ENCODE measurements around the gene RBM15.

Gene RBM15

DNA sequence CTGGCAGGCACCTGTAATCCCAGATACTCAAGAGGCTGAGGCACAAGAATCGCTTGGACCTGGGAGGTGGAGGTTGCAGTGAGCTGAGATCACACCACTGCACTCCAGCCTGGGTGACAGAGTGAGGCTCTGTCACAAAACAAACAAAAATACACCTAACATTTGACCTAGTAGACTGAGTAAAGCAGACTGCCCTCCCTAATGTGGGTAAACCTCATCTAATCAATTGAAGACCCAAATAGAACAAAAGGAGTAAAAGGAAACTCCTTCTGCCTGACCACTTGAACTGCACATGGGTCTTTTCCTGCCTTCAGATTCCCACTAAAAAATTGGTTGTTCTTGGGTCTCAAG, 19.0 kb upstream of the RBM15 start:
- DNase-seq: no peak

DNA sequence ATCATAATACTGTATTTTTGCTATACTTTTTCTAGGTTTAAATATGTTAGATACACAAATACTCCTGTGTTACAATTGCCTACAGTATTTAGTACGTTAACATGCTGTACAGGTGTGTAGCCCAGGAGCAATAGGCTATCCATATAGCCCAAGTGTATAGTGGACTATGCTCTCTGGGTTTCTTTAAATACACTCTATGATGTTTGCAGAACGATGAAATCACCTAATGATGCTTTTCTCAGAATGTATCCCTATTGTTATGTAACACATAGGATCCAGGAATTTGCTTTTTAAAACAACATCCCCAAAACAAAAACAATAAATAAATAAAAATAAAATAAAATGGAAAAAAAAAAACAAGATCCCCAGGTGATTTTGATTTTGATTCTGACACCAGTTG, 18.1 kb upstream of the RBM15 start:
- DNase-seq: no peak

DNA sequence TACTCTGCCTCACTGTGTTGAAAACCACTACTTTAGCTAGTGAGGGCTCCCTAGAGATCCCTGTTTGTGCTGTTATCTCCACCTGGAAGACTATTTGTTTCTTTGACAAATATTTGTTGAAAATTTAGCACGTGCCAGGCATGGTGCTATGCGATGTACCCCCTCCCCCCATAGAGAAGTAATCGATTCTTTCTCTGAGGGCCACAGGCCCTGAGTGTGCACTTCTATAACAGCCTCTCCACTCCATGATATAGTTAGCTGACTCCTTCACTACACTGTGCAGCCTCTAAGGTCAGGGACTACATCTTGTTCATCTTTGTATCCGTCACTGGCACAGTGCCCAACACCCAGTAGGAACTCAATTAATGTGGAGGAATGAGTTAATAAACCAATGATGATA, 17.3 kb upstream of the RBM15 start:
- no peak for DNase-seq

DNA sequence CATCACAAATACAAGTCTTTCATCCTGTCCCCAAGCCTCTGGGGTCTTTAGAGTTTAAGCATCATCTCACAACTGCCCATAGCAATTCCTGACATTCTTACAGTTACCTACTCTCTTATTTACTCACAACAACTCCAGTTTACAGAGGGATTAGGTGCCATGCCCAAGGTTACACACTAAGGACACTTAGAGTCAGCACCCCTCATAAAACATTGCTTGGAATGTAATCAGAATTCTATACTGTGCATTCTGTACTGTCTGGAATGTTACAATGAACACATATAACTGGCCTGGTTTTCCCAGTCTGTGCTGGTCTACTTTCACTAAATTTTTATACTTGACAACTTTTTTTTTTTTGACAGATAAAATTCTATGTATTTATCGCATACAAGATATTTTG, 14.5 kb upstream of the RBM15 start:
- no peak for DNase-seq

DNA sequence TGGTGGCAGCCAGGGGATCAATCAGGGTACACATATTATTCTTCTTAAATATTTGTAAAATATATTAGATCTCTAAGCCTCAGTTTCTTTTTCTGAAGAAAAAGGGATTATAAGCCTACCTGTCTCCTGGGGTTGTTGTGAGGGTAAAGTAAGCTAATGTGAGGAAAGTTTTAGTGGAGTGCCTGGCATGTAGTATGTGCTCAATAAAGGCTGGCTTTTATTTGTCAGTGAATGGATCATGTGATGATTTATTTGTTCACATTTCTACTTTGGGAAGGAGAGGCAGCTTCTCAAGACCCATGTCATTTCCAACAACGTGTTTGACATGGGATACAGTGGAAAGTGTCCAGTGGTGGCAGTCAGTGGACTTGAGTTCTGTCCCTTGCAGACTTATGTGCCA, 12.4 kb upstream of the RBM15 start:
- DNase-seq: no peak

DNA sequence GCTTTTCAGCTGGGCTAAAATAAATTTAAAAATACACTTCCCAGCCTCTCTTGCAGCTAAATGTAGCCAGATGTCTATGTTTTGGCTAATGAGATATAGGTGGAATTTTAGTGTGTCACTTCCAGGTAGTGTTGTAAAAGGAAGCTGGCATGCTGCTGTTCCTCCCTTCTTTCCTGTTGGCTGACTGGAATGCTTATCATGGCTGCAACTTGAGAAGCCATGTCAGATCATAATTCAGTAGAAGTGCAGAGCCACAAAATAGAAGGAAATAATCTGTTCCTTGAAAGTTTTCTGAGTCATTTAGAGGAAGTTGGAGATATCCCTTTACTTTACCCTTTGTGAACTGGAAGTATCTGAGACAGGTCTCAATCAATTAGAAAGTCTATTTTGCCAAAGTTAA, 10.9 kb upstream of the RBM15 start:
- no peak for DNase-seq

DNA sequence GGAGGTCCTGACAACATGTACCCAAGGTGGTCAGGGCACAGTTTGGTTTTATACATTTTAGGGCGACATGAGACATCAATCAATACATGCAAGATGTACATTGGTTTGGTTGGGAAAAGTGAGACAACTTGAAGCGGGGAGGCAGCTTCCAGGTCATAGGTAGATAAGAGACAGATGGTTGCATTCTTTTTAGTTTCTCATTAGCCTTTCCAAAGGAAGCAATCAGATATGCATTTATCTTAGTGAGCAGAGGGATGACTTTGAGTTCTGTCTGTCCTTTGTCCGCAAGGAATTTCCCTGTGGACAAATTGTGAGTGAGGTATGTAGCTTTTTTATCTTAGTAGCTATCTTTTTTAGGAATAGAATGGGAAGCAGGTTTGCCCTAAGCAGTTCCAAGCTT, 10.5 kb upstream of the RBM15 start:
- no peak for DNase-seq

DNA sequence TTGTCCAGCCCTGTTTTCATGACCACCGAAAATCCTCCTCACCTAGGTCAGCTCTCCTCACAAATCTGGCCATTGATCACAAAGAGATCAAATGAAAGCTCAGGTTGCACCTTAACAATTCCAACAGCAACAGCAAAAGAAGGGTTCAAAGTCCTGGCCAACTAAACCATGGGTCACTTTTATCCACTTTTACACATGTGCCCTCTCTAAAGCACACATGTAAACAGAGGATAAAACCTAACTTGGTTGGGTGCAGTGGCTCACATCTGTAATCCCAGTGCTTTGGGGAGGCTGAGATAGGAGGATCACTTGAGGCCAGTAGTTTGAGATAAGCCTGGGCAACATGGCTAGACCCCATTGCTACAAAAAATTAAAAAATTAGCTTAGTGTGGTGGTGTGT, 3.9 kb upstream of the RBM15 start:
- DNase-seq: no peak

DNA sequence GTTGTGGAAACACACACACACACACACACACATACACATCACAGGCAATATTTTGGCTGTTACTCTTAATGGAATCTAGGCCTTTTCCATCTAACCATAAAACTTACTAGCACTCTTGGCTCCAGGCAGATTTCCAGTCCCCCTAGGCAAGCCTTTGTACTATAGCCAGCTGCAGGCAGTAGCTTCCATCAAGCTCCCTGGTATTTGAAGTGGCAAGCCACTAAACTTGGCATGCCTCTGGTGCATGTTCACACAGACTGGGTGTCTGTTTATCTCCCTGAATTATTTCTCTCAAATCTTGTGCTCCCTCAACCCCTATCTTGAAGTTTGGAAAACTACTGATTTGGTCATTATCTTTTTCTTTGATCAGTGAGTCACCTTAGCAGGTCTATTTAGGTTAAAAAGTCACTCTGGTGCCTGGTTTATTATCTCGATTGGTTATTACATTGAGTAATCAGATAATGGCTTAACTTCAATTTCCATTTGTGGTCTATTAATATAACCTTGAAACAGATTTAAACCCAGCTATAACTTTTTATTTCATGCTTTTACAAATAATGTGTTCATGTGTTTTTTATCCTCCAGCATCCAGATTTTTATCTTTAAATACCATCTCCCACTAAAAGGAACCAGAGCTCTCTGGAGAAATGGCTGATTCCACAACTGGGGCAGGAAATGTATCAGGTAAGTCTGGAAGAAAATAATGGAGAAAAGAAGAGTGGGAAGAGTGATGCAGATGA, 2.7 kb upstream of the RBM15 start:
- no peak for DNase-seq

DNA sequence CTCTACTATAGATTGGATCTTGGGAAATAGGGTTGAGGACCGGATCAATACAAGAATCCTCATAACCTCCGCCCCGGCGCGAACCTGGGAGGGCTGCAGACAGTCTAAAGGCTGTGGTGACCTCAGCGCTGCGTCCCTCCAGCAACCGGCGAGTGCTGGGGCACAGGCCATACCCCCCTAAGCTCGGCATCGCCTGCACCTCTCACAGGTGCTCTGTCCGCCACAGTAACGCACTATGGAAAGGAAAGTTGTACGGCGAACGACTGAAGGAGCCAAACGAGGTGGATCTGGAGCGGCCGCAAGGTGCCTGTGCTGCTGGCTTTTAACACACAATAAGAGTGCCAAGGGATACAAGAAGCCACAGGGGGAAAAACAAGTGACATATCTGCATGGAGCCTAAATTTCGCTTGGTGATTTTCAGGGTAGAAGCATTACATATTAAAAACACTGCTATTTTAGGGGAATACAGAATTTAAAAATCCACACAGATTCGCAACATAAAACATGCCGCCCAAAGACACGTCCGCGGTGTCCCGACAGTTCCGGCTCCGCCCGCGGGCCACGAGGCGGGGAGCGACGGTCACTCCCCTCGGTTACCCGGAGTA, 1.4 kb upstream of the RBM15 start:
- no peak for DNase-seq

DNA sequence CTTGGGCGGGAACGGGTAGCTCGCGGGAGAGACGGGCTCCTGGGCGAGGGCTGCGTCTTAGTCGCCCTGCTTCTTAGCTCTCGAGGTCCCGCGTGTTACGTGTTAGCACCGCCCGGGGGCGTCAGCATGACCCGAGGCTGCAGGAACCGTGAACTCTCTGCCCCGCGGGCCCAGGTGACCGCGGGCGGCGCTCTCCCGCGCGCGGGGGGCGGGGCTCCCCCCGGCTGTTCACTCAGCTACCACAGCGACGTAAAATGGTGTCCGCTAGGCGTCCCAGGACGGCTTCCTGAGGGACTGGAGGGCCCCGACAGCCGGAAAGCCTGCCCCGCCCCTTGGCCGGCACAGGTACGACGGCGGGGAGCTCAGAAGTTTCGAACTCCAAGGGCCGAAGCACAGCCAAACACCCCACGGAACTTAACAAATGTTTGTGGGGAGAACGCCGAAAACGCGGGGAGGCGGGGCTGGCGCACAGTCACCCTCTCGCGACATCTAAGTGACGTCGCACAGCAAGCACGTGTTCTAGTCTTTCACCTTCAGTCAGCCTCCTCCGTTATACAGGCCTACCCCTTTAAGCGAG, 780 bp upstream of the RBM15 start:
- DNase-seq: peak; percentile 95

DNA sequence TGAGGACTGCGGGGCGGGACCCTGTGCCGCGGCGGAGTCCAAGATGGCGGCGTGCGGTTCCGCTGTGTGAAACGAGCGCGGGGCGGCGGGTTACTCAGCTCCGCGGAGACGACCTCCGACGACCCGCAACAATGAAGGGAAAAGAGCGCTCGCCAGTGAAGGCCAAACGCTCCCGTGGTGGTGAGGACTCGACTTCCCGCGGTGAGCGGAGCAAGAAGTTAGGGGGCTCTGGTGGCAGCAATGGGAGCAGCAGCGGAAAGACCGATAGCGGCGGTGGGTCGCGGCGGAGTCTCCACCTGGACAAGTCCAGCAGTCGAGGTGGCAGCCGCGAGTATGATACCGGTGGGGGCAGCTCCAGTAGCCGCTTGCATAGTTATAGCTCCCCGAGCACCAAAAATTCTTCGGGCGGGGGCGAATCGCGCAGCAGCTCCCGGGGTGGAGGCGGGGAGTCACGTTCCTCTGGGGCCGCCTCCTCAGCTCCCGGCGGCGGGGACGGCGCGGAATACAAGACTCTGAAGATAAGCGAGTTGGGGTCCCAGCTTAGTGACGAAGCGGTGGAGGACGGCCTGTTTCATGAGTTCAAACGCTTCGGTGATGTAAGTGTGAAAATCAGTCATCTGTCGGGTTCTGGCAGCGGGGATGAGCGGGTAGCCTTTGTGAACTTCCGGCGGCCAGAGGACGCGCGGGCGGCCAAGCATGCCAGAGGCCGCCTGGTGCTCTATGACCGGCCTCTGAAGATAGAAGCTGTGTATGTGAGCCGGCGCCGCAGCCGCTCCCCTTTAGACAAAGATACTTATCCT, 430 bp downstream of the RBM15 start:
- peak; percentile 66 for DNase-seq

DNA sequence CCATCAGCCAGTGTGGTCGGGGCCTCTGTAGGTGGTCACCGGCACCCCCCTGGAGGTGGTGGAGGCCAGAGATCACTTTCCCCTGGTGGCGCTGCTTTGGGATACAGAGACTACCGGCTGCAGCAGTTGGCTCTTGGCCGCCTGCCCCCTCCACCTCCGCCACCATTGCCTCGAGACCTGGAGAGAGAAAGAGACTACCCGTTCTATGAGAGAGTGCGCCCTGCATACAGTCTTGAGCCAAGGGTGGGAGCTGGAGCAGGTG, 961 bp downstream of the RBM15 start:
- DNase-seq: no peak

DNA sequence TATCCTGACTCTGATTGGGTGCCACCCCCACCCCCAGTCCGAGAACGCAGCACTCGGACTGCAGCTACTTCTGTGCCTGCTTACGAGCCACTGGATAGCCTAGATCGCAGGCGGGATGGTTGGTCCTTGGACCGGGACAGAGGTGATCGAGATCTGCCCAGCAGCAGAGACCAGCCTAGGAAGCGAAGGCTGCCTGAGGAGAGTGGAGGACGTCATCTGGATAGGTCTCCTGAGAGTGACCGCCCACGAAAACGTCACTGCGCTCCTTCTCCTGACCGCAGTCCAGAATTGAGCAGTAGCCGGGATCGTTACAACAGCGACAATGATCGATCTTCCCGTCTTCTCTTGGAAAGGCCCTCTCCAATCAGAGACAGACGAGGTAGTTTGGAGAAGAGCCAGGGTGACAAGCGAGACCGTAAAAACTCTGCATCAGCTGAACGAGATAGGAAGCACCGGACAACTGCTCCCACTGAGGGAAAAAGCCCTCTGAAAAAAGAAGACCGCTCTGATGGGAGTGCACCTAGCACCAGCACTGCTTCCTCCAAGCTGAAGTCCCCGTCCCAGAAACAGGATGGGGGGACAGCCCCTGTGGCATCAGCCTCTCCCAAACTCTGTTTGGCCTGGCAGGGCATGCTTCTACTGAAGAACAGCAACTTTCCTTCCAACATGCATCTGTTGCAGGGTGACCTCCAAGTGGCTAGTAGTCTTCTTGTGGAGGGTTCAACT, 2.1 kb downstream of the RBM15 start:
- DNase-seq: no peak

DNA sequence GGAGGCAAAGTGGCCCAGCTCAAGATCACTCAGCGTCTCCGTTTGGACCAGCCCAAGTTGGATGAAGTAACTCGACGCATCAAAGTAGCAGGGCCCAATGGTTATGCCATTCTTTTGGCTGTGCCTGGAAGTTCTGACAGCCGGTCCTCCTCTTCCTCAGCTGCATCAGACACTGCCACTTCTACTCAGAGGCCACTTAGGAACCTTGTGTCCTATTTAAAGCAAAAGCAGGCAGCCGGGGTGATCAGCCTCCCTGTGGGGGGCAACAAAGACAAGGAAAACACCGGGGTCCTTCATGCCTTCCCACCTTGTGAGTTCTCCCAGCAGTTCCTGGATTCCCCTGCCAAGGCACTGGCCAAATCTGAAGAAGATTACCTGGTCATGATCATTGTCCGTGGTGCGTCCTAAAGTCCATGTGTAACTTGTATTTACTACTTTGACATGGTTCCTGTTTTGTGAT, 2.7 kb downstream of the RBM15 start:
- no peak for DNase-seq

DNA sequence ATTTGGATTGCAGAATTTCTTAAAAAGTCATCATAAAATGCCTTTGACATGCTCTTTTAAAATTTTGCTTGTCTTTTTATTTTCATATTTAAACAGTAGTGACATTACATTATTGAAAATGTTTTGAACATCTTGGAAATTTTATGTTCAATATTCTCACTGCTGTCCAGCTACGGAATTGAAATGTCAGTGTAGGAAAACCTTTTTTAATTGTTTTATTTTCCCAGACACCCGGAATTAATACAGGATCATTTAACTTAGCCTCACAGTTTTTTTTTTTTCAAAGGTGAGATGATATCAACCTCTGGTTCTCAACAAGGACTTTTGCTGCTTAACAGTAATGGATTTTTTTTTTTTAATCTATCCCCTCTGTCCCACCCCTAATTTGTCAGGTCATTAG, 4.1 kb downstream of the RBM15 start:
- no peak for DNase-seq

DNA sequence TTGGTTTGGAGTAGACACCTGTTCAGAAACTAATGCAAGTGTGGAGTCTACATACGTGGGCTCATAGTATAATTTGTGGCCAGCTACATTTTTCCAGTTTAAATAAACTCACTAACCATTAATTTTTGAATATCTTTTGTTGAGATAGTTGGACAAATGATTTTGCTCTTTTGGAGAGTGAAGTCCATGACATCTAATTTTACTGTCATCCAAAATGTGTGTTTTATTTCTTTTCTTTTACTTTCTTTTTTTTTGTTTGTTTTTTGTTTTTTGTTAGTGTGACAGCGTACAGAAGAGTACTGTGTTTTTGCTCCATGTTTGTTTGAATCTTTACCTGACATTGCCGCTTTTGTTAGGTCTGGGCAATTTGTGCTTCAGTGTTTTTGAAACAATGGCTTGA, 5.0 kb downstream of the RBM15 start:
- no peak for DNase-seq

DNA sequence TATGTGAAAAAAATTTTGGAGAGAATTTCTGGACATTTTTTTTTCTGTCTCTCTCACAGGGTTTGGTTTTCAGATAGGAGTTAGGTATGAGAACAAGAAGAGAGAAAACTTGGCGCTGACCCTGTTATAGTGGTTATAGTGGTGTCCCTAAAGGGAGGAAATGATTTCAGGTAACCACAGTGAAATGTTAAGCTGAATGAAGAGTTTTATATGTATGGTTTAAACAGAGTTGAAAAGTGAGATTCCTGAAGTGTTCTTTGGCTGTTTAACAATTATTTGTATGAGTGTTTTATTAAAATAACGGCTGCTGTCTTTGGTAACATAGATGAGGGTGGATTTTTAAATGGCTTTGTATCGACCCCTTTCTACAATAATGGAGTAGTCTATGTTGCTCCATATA, 6.3 kb downstream of the RBM15 start:
- DNase-seq: no peak

DNA sequence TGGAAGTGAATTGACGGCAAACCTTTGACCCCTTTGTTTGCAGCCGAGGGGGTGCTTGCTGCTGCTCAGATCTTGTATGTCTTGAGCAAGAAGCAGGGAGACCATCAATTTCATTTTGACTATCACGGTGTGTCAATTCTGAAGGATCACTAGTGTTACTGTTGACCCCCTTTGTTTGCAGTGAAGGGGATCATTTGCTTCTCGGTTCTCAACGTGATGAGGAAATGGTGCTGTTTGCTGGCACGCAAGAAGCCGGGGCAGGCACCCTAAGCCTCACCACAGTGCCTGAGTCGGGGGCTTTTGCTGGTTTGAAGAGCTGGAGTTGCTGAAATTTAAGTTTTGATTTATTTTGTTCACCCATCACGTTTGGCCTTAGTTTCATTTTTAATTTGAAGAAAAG, 7.5 kb downstream of the RBM15 start:
- DNase-seq: no peak

DNA sequence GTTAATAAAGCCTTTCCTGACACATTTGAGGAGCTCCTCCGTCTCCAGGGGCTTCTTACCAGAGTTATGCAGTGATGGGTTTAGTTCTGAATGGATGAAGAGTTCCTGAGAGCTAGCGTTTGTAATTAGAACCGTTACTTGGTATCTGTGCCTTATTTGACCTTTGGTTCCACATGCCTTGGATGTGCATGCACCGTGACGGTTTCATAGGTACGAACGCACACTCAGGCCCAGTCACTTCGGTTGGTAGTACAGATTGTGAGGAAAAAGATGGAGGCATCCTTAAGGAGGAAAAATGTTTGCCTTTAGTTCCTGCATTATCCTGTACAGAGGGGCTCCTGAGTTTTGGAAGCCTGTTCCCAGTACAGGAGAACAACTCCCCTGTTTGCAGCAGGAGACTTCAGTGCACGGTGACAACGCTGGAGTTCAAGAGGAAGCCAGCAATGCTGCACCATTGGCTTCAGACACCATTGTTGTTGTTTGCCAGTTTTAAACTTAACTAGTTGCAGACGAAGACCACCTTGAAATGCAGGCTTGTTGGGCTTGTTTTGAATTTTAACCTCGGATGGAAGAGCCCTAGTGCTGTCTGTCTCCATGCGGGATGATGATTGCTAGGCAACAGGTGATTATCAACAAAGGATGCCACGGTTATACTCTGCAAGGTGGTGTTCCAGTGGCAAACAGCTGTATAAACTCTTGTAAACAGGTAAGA, 8.2 kb downstream of the RBM15 start:
- DNase-seq: no peak

DNA sequence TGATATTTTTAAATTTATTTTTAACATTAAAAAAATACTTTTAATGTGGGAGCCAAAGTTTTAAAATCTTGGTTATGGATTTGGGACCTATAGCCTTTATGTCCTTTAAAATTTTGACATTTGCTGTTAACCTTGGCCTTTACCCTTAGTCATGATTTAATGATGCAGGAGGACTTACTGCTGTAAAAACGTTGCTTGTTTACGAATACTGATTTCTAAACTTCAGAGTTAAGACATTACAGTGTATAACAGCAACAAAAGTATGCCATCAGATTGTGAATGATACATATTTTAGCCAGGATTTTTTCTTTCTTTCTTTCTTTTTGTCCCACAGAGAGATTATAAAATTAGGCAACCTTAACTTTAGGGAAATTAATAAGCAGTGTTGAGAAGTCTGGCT, 8.9 kb downstream of the RBM15 start:
- no peak for DNase-seq

DNA sequence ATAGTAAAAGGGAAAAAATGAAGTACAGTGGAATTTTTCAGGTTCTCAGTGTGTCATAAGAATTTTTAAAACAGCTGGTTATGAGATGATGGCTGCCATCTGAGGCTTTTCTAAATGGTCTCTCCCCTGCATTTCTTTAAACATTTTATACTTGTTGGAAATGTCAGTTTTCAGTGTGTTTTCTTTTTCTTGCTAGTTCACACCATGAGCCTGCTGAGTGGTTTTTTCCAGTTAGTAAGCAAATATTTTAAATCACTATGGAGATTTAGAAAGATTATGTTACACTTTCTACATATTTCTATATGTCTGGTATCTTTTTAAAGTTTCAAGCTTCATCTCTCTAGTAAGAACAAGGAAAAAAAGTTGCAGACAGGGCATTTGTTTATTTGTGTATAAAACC, 9.6 kb downstream of the RBM15 start:
- DNase-seq: no peak

DNA sequence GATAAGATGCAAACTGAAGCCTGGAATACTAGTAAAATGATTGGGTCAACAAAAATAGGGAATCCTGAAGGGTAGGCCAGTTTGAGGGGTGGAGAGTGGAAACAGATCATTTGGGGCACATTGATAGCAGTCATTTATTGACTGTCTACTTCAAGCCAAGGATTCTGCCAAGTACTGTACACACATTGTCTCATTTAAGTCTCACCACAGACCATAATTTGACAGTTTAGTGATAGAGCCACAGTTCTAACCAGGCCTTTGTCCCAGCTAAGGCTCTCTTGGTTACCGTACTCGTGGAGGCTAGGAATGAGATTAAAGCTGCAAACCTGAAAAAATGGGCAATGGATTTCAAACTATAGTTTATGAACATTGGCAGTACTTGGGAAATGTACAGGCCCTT, 11.2 kb downstream of the RBM15 start:
- no peak for DNase-seq

Data from CD4-positive, alpha-beta T cell treated with Interleukin-17A for 1 hour (primary cell).